Activated T-cell treated with anti-CD3 and anti-CD28 coated beads for 48 hours (primary cell): Measurements from ENCODE around the gene DNAJC16.
"Not testable (repeated sequence)": the region's sequence is repeated elsewhere in the genome, so short reads cannot be mapped to it uniquely, and the experiment has no call there.

Experiments used
- DNase-seq: peaks from one replicate; pipeline ENCODE4 v3.0.0-alpha.2; 2020; ENCODE audit warnings: low read depth

DNAJC16 gene

GRCh38 chr1:15507278-15507677 is 19.4 kb upstream of the DNAJC16 start:
- no peak for DNase-seq

DNA sequence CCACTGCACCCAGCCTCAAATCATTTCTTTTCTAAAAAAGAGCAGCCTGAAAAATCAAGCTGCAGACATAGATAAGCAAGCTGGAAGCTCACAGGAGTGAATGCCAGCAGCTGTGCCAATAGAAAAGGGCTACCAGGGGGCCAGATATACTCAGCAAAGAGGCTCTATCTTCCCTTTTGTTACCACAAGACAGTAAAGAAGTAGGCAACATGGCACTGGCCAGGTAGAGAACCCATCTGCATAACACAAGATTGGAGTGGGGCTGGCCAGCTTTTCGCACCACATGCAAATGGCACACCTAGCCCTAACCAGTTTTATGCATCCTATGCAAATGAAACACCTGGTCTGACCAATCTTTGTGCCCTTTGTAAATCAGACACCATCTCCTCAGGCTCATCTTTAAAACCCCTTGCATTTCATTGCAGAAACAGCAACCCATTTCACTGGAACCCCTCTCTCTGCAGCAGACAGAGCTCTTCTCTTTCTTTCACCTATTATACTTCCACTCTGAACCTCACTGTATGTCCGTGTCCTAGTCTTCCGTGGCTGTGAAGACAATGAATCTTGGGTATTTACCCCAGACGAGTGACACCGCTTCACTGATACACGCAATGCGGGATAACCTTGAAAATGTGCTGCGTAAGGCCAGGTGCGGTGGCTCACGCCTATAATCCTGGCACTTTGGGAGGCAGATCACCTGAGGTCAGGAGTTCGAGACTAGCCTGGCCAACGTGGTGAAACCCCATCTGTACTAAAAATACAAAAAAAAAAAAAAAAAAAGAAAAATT is 17.8 kb upstream of the DNAJC16 start:
- DNase-seq = no peak

- DNase-seq = no peak
Measured at GRCh38 chr1:15509586-15509985, 17.1 kb upstream of the DNAJC16 start.

- DNase-seq = no peak
Measured at GRCh38 chr1:15510611-15511405, 15.8 kb upstream of the DNAJC16 start.

- no peak for DNase-seq
Measured at GRCh38 chr1:15513192-15513591, 13.5 kb upstream of the DNAJC16 start.

- no peak for DNase-seq
Measured at GRCh38 chr1:15513919-15514318, 12.7 kb upstream of the DNAJC16 start.

DNA sequence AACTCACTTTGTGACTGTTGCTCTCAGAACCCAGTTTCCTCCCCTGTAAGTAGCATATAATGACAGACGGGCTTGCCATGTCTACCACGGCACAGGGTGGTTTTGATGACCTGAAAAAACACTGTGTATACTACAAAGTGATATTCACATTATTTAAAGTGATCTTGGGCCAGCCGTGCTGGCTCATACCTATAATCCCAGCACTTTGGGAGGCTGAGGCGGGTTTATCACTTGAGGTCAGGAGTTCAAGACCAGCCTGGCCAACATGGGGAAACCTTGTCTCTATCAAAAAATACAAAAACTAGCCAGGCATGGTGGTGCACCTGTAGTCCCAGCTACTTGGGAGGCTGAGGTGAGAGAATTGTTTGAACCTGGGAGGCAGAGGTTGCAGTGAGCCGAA is 12.1 kb upstream of the DNAJC16 start:
- DNase-seq = not testable (repeated sequence)

GRCh38 chr1:15515022-15515663 is 11.5 kb upstream of the DNAJC16 start:
- DNase-seq = no peak

DNA sequence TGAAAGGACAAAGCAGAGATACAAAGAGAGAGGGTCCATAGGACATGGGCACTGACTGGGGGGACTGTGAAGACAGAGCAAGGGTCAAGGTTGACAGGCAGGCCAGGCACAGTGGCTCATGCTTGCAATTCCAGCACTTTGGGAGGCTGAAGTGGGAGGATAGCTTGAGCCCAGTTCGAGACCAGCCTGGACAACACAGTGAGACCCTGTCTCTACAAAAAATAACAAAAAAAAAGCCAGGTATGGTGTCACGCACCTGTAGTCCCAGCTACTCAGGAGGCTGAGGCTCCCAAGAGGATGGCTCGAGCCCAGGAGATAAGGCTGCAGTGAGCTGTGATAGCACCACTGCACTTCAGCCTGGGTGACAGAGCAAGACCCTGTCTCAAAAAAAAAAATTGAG is 7.0 kb upstream of the DNAJC16 start:
- DNase-seq = no peak

DNA sequence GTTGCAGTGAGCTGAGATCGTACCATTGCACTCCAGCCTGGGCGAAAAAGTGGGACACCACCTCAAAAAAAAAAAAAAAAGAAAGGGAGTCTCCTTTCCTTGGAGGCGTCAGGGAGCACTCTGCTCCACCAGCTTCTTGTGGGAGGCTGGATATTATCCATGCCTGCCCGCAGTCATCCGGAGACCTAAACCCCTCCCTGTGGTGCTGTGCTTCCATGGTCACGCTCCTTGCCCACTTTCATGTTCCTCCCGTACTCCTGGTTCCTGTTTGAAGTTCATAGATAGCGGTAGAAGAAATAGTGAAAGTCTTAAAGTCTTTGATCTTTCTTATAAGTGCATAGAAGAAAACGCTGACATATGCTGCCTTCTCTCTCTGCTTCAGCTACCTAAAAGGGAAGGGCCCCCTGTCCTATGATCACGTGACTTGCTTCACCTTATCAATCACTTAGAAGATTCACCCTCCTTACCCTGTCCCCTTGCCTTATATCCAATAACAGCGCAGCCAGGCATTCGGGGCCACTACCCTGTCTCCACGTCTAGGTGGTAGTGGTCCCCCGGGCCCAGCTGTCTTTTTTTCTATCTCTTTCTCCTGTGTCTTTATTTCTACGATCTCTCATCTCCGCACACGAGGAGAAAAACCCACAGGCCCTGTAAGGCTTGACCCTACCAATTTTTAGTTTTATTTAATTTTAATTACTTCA is 5.3 kb upstream of the DNAJC16 start:
- DNase-seq = not testable (repeated sequence)

- DNase-seq = no peak
Measured at GRCh38 chr1:15522551-15522950, 4.1 kb upstream of the DNAJC16 start.

- no peak for DNase-seq
Measured at GRCh38 chr1:15523104-15524020, 3.3 kb upstream of the DNAJC16 start.

GRCh38 chr1:15524021-15524282 is 2.7 kb upstream of the DNAJC16 start, which contains the start of gene CASP9:
CASP9 (minus strand) TSS chr1:15524215; CDS start chr1:15524200, 15 bp downstream.
- DNase-seq = no peak

DNA sequence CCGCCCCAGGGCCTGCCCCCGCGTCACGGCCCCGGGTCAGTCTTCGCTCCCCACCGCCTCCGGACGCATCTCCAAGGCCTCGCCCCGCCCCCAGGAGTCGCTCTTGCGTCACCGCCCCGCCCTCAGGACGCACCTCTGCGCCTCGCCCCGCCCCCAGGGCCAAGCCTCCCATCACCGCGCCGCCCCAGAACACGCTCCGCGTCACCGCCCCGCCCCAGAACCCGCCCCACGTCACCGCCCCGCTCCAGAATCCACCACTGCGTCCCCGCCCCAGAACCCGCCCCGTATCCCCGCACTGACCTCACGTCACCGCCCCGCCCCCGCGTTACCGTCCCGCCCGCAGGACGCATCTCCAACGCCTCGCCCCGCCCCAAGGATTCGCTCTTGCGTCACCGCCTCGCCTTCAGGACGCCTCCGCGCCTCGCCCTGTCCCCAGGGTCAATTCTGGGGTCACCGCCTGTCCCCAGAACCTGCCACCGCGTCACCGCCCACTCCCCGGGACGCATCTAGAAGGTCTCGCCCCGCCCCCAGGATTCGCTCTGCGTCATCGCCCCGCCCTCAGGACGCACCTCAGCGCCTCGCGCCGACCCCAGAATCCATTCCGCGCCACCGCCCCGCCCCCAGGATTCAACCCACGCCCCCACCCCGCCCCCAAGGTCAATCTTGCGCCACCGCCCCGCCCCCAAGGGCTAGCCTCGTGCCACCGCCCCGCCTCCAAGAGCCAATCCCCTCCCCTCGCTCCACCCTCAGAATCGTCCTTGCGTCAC is 2.2 kb upstream of the DNAJC16 start:
- DNase-seq = peak; percentile 99

- DNase-seq = no peak
Measured at GRCh38 chr1:15525050-15526020, 1.3 kb upstream of the DNAJC16 start.

DNA sequence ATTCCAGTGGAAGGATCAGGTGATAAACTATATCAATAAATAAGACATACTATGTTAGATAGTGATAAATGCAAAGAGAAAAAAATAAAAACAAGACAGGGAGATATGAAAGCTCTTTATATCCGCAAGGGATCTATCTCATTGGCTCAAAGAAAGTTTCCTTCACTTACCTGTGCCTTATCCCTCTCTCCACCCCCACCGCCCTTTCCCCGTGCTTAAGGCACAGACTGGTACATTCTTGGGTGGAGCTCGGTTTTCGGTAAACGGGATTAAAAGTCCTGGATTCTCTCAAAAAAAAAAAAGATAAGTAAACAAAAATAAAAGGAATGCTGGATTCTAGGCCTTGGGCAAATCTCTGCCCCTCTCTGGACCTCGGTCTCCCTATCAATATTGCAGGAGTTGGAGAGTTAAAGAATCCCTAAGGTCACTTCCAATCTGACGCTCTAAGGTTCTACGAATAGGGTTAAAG is 593 bp upstream of the DNAJC16 start:
- no peak for DNase-seq

- DNase-seq = no peak
Measured at GRCh38 chr1:15531003-15531402, 4.4 kb downstream of the DNAJC16 start.

DNA sequence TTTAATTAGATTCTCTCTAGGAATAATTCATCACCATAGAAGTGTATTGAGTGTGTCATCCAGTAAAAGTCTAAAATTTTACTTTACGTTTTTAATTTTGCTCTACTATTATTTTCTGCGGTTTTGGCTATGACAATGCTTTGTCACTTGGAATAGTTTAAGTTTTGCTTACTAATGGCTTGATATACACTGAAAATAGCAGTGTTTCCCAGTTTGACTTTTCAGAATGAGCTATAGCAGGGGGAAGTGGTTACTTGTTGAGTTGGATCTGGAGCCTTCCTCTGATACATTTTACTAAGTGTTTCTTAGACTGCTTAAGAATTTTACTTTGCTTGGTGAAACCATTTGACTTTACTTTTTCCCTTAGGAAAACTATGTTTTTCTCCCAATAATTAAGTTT is 5.0 kb downstream of the DNAJC16 start:
- DNase-seq = no peak

DNA sequence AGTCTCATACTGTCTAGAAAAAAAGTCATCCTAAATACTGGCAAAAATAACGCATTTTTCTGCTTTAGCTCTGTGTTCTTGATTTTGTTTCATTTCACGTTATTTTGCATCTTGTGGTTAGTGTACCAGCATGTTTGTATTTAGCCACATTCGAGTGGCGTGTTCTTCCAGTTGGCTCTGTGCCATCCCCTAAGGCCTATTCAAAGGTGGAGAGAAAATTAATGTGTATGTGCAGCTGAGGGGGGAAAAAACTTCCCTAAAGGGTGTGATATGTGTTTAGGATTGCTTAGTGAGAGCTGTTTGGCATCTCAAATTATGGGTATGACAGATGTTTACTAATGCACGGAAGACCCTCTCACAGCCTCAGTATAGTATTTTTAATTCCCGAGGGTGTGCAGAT is 12.1 kb downstream of the DNAJC16 start:
- DNase-seq = no peak
